ENCODE results near the gene CPED1. TPM values are rescaled to one million over a fixed set of nuclear protein-coding genes. Genes with fewer than 3 reads are reported as not detected.

CPED1 gene
- total RNA-seq, 1 experiment from 2014 or later: 0.44 TPM

DNA sequence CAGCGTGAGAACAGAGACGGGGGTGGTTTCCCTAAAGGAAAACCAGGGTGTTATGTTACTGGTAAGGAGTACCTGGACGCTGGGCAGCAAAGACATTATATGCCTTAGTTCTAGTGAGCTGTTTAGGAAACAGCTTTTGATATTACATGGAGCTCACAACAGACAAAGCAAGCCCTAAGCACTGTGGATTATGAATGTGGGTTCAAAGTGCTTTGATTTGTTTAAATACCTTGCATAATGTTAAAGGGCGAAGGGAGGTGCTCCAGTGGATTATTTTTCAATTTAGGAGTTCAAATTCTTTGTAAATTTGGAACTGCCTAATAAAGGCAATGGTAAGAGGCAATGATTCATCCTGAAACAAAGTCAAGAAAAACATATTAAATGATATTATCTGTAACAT is 354.1 kb downstream of the CPED1 start:
- POLR2A ChIA-PET: no interaction called here
- no peak for TF ChIP-seq ELF4 (CRISPR knock-in tag; IDR thresholded peaks at IDR 0.05; ENCODE audit: low read depth)
- no peak for TF ChIP-seq ZNF317 (CRISPR knock-in tag; IDR thresholded peaks at IDR 0.05; ENCODE audit: borderline replicate concordance, low read depth)
- TF ChIP-seq ATF1 (CRISPR knock-in tag; IDR thresholded peaks at IDR 0.05): no peak
- TF ChIP-seq, protein P1, sequence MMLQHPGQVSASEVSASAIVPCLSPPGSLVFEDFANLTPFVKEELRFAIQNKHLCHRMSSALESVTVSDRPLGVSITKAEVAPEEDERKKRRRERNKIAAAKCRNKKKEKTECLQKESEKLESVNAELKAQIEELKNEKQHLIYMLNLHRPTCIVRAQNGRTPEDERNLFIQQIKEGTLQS (CRISPR knock-in tag; conservative IDR thresholded peaks at IDR 0.05): no peak
- TF ChIP-seq TEAD4 (CRISPR knock-in tag; IDR thresholded peaks at IDR 0.05): no peak
- TF ChIP-seq, protein P2, sequence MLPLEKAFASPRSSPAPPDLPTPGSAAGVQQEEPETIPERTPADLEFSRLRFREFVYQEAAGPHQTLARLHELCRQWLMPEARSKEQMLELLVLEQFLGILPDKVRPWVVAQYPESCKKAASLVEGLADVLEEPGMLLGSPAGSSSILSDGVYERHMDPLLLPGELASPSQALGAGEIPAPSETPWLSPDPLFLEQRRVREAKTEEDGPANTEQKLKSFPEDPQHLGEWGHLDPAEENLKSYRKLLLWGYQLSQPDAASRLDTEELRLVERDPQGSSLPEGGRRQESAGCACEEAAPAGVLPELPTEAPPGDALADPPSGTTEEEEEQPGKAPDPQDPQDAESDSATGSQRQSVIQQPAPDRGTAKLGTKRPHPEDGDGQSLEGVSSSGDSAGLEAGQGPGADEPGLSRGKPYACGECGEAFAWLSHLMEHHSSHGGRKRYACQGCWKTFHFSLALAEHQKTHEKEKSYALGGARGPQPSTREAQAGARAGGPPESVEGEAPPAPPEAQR (CRISPR knock-in tag; IDR thresholded peaks at IDR 0.05): no peak
- TF ChIP-seq, protein P3, sequence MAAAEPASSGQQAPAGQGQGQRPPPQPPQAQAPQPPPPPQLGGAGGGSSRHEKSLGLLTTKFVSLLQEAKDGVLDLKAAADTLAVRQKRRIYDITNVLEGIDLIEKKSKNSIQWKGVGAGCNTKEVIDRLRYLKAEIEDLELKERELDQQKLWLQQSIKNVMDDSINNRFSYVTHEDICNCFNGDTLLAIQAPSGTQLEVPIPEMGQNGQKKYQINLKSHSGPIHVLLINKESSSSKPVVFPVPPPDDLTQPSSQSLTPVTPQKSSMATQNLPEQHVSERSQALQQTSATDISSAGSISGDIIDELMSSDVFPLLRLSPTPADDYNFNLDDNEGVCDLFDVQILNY (CRISPR knock-in tag; IDR thresholded peaks at IDR 0.05): no peak
- TF ChIP-seq, protein P4, sequence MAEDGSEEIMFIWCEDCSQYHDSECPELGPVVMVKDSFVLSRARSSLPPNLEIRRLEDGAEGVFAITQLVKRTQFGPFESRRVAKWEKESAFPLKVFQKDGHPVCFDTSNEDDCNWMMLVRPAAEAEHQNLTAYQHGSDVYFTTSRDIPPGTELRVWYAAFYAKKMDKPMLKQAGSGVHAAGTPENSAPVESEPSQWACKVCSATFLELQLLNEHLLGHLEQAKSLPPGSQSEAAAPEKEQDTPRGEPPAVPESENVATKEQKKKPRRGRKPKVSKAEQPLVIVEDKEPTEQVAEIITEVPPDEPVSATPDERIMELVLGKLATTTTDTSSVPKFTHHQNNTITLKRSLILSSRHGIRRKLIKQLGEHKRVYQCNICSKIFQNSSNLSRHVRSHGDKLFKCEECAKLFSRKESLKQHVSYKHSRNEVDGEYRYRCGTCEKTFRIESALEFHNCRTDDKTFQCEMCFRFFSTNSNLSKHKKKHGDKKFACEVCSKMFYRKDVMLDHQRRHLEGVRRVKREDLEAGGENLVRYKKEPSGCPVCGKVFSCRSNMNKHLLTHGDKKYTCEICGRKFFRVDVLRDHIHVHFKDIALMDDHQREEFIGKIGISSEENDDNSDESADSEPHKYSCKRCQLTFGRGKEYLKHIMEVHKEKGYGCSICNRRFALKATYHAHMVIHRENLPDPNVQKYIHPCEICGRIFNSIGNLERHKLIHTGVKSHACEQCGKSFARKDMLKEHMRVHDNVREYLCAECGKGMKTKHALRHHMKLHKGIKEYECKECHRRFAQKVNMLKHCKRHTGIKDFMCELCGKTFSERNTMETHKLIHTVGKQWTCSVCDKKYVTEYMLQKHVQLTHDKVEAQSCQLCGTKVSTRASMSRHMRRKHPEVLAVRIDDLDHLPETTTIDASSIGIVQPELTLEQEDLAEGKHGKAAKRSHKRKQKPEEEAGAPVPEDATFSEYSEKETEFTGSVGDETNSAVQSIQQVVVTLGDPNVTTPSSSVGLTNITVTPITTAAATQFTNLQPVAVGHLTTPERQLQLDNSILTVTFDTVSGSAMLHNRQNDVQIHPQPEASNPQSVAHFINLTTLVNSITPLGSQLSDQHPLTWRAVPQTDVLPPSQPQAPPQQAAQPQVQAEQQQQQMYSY (CRISPR knock-in tag; IDR thresholded peaks at IDR 0.05): no peak
- TF ChIP-seq, protein P5, sequence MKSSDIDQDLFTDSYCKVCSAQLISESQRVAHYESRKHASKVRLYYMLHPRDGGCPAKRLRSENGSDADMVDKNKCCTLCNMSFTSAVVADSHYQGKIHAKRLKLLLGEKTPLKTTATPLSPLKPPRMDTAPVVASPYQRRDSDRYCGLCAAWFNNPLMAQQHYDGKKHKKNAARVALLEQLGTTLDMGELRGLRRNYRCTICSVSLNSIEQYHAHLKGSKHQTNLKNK (CRISPR knock-in tag; IDR thresholded peaks at IDR 0.05): no peak
- TF ChIP-seq, protein P6, sequence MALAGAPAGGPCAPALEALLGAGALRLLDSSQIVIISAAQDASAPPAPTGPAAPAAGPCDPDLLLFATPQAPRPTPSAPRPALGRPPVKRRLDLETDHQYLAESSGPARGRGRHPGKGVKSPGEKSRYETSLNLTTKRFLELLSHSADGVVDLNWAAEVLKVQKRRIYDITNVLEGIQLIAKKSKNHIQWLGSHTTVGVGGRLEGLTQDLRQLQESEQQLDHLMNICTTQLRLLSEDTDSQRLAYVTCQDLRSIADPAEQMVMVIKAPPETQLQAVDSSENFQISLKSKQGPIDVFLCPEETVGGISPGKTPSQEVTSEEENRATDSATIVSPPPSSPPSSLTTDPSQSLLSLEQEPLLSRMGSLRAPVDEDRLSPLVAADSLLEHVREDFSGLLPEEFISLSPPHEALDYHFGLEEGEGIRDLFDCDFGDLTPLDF (CRISPR knock-in tag; IDR thresholded peaks at IDR 0.05): no peak
- TF ChIP-seq ZBTB21 (CRISPR knock-in tag; IDR thresholded peaks at IDR 0.05; ENCODE audit: borderline replicate concordance): no peak
- no peak for TF ChIP-seq TEAD1 (CRISPR knock-in tag; IDR thresholded peaks at IDR 0.05)
- no peak for TF ChIP-seq KAT7 (CRISPR knock-in tag; IDR thresholded peaks at IDR 0.05; ENCODE audit: borderline replicate concordance)
- TF ChIP-seq, protein P7, sequence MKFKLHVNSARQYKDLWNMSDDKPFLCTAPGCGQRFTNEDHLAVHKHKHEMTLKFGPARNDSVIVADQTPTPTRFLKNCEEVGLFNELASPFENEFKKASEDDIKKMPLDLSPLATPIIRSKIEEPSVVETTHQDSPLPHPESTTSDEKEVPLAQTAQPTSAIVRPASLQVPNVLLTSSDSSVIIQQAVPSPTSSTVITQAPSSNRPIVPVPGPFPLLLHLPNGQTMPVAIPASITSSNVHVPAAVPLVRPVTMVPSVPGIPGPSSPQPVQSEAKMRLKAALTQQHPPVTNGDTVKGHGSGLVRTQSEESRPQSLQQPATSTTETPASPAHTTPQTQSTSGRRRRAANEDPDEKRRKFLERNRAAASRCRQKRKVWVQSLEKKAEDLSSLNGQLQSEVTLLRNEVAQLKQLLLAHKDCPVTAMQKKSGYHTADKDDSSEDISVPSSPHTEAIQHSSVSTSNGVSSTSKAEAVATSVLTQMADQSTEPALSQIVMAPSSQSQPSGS (CRISPR knock-in tag; IDR thresholded peaks at IDR 0.05; ENCODE audit: borderline replicate concordance, low read depth): no peak
- TF ChIP-seq ZNF416 (CRISPR knock-in tag; IDR thresholded peaks at IDR 0.05): no peak
- no peak overlapping the region for H3K4me3 Mint-ChIP-seq
- no peaks in the 10 kb centered on the region for H3K4me1 Mint-ChIP-seq
- H3K27ac Mint-ChIP-seq: no peak overlapping the region
- H3K9me3 Mint-ChIP-seq: no peaks in the 10 kb centered on the region
- no peak for DNase-seq (ENCODE audit: low spot score)
- peaks cover 11% of the 10 kb centered on the region; the same call in 1 of the 2 replicates for H3K36me3 Mint-ChIP-seq
- CTCF ChIA-PET: no interaction called here
- no peak for ATAC-seq
- H3K27me3 Mint-ChIP-seq (ENCODE audit: low read depth): no peaks in the 10 kb centered on the region

DNA sequence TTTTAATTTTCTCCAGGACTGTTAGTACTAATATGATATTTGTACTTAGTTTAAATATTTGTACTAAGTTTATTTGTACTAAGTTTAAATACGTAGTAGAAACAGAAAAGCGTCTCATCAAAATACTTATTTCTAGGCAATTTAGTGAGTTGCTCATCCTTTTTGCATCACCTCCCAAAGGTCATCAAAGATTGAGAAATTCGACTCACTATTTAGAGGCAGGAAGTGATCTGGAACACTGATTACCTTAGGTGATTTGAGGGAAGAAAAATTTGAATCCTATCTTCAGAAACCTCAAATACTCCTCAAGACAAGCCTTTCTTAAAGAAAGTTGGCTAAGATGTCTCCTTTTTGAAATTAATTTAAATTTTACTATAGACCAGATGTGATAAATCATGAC is 354.8 kb downstream of the CPED1 start:
- ATAC-seq: no peak
- Mint-ChIP-seq H3K9me3 (no peaks in the 10 kb centered on the region), H3K27me3 (ENCODE audit: low read depth) (no peaks in the 10 kb centered on the region), H3K27ac (no peak overlapping the region), H3K36me3 (peaks cover 11% of the 10 kb centered on the region; the same call in 1 of the 2 replicates), H3K4me1 (no peaks in the 10 kb centered on the region), H3K4me3 (no peak overlapping the region)
- no peak for DNase-seq (ENCODE audit: low spot score)
- POLR2A ChIA-PET: no interaction called here
- CTCF ChIA-PET: no interaction called here
- TF ChIP-seq, protein P8, sequence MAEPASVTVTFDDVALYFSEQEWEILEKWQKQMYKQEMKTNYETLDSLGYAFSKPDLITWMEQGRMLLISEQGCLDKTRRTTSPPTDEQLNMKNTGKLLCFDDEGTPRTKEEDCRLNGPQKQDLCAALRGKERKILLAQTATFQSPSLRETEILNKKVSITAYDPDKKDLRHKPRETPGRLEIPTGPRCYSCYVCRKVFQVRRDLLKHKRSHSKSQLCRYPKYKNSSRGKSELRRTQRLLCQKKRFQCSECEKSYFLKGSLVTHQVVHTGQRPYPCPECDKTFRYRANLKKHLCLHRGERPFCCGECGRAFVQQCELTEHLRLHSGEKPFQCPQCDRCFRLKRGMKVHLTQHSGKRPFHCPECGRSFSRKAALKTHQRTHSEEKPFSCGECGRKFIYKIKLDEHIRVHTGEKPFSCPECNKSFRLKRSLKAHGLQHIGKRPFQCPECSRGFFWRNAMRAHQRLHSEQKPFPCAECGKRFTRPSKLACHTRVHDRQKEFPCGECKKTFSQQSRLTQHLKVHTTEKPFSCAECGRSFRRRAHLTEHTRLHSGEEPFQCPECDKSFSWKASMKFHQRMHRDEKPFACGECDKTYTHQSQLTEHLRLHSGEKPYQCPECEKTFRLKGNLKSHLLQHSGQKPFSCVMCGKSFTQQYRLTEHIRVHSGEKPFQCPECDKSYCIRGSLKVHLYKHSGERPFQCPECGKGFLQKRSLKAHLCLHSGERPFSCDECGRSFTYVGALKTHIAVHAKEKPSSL (CRISPR knock-in tag; conservative IDR thresholded peaks at IDR 0.05): no peak
- TF ChIP-seq, protein P9, sequence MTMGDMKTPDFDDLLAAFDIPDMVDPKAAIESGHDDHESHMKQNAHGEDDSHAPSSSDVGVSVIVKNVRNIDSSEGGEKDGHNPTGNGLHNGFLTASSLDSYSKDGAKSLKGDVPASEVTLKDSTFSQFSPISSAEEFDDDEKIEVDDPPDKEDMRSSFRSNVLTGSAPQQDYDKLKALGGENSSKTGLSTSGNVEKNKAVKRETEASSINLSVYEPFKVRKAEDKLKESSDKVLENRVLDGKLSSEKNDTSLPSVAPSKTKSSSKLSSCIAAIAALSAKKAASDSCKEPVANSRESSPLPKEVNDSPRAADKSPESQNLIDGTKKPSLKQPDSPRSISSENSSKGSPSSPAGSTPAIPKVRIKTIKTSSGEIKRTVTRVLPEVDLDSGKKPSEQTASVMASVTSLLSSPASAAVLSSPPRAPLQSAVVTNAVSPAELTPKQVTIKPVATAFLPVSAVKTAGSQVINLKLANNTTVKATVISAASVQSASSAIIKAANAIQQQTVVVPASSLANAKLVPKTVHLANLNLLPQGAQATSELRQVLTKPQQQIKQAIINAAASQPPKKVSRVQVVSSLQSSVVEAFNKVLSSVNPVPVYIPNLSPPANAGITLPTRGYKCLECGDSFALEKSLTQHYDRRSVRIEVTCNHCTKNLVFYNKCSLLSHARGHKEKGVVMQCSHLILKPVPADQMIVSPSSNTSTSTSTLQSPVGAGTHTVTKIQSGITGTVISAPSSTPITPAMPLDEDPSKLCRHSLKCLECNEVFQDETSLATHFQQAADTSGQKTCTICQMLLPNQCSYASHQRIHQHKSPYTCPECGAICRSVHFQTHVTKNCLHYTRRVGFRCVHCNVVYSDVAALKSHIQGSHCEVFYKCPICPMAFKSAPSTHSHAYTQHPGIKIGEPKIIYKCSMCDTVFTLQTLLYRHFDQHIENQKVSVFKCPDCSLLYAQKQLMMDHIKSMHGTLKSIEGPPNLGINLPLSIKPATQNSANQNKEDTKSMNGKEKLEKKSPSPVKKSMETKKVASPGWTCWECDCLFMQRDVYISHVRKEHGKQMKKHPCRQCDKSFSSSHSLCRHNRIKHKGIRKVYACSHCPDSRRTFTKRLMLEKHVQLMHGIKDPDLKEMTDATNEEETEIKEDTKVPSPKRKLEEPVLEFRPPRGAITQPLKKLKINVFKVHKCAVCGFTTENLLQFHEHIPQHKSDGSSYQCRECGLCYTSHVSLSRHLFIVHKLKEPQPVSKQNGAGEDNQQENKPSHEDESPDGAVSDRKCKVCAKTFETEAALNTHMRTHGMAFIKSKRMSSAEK (CRISPR knock-in tag; IDR thresholded peaks at IDR 0.05; ENCODE audit: borderline replicate concordance): no peak
- no peak for TF ChIP-seq ATF1 (CRISPR knock-in tag; IDR thresholded peaks at IDR 0.05)

All from WTC11 (cell line).